T1000 (cell line): ENCODE results near the gene ABCC9.
"Not testable (repeated sequence)": the region's sequence is repeated elsewhere in the genome, so short reads cannot be mapped to it uniquely, and the experiment has no call there.

ENCODE experiments used
- DNase-seq: peaks from one replicate; lab custom pipeline; 2025; ENCODE audit warnings: mixed read lengths; lab: John Stamatoyannopoulos, UW

The ABCC9 gene

GRCh38 chr12:21814814-21815213 is 126.4 kb downstream of the ABCC9 start:
- no peak for DNase-seq

GRCh38 chr12:21814327-21814726 is 126.9 kb downstream of the ABCC9 start:
- DNase-seq = no peak

GRCh38 chr12:21813751-21814150 is 127.5 kb downstream of the ABCC9 start:
- DNase-seq = no peak

- DNase-seq = no peak
Observed at GRCh38 chr12:21813125-21813524, 128.1 kb downstream of the ABCC9 start.

- not testable (repeated sequence) for DNase-seq
Observed at GRCh38 chr12:21812340-21812739, 128.9 kb downstream of the ABCC9 start.

- DNase-seq = no peak
Observed at GRCh38 chr12:21809100-21809499, 132.1 kb downstream of the ABCC9 start.

GRCh38 chr12:21806255-21806654 is 135.0 kb downstream of the ABCC9 start:
- no peak for DNase-seq

GRCh38 chr12:21801522-21802288 is 139.5 kb downstream of the ABCC9 start:
- no peak for DNase-seq

GRCh38 chr12:21800011-21800410 is 141.2 kb downstream of the ABCC9 start:
- DNase-seq = no peak

- DNase-seq = no peak
Observed at GRCh38 chr12:21797539-21797938, 143.7 kb downstream of the ABCC9 start.

- DNase-seq = no peak
Observed at GRCh38 chr12:21795648-21796328, 145.4 kb downstream of the ABCC9 start.

- DNase-seq = not testable (repeated sequence)
Observed at GRCh38 chr12:21794807-21795595, 146.2 kb downstream of the ABCC9 start.

- not testable (repeated sequence) for DNase-seq
Observed at GRCh38 chr12:21789687-21790086, 151.5 kb downstream of the ABCC9 start.

GRCh38 chr12:21788089-21788983 is 152.9 kb downstream of the ABCC9 start:
- no peak for DNase-seq

GRCh38 chr12:21786041-21786531 is 155.1 kb downstream of the ABCC9 start:
- DNase-seq = no peak

GRCh38 chr12:21782723-21783122 is 158.5 kb downstream of the ABCC9 start:
- not testable (repeated sequence) for DNase-seq

- no peak for DNase-seq
Observed at GRCh38 chr12:21780786-21781185, 160.4 kb downstream of the ABCC9 start.

GRCh38 chr12:21776175-21776574 is 165.1 kb downstream of the ABCC9 start:
- no peak for DNase-seq

GRCh38 chr12:21775133-21775820 is 165.9 kb downstream of the ABCC9 start:
- DNase-seq = no peak

GRCh38 chr12:21774358-21775132 is 166.7 kb downstream of the ABCC9 start, which contains the start of gene KCNJ8:
TSS of gene KCNJ8 (minus strand) at chr12:21774706. CDS start at chr12:21773616, 1,090 bp downstream.
- DNase-seq = peak; percentile 68
